Neural progenitor cell (in vitro differentiated cells): ENCODE measurements around the gene NAALADL1.

ENCODE experiments used
- CTCF ChIP-seq: fragments of 200-600 bp; sonication (generic); IDR thresholded peaks from 2 replicates; pipeline ENCODE4 v1.5.1; 2017; ENCODE audit warnings: antibody characterized with exemption, mild to moderate bottlenecking
- EZH2phosphoT487 ChIP-seq: fragments of 200-600 bp; sonication (generic); IDR thresholded peaks from 2 replicates; pipeline ENCODE4 v1.6.1; 2017; ENCODE audit warnings: antibody characterized with exemption

- TF ChIP-seq CTCF (no peak), EZH2phosphoT487 (no peak)
Observed at GRCh38 chr11:65078786-65079342, 20.5 kb upstream of the NAALADL1 start.
